ENCODE data around the gene SLC1A2. TPM values are rescaled to one million over a fixed set of nuclear protein-coding genes. Genes with fewer than 3 reads are reported as not detected.
"Not testable (repeated sequence)": the region's sequence is repeated elsewhere in the genome, so short reads cannot be mapped to it uniquely, and the experiment has no call there.

SLC1A2 gene
- total RNA-seq, 2 donors from 2014 or later, result 1.3 to 3.3 TPM

- DNase-seq (no peak), ATAC-seq (peak in 1 of 2 donors; percentile 73)
- intact Hi-C loops (cut with DNase I), result no loop called here
Measured at GRCh38 chr11:35227576-35228327, 191.6 kb downstream of the SLC1A2 start.

GRCh38 chr11:35226756-35227155, 192.6 kb downstream of the SLC1A2 start:
- ATAC-seq; intact Hi-C loops (cut with DNase I); DNase-seq: not testable (repeated sequence)

GRCh38 chr11:35225946-35226520, 193.3 kb downstream of the SLC1A2 start:
- intact Hi-C loops (cut with DNase I), result no loop called here
- no peak for DNase-seq
- ATAC-seq, result no peak

- intact Hi-C loops (cut with DNase I), result no loop called here
- DNase-seq, result no peak
- ATAC-seq, result no peak
Measured at GRCh38 chr11:35223991-35224390, 195.4 kb downstream of the SLC1A2 start.

GRCh38 chr11:35223371-35223796, 196.0 kb downstream of the SLC1A2 start:
- no peak for DNase-seq
- peak in 1 of 2 donors; percentile 41 for ATAC-seq
- intact Hi-C loops (cut with DNase I), result no loop called here

GRCh38 chr11:35218956-35219355, 200.4 kb downstream of the SLC1A2 start:
- DNase-seq, result no peak
- no peak for ATAC-seq
- intact Hi-C loops (cut with DNase I), result no loop called here

GRCh38 chr11:35216962-35217678, 202.2 kb downstream of the SLC1A2 start:
- intact Hi-C loops (cut with DNase I), result no loop called here
- ATAC-seq (no peak), DNase-seq (no peak)

- intact Hi-C loops (cut with DNase I), result no loop called here
Measured at GRCh38 chr11:35215945-35216344, 203.4 kb downstream of the SLC1A2 start.

GRCh38 chr11:35214792-35215193, 204.6 kb downstream of the SLC1A2 start:
- peak in 1 of 2 donors; percentile 75 for ATAC-seq
- intact Hi-C loops (cut with DNase I), result no loop called here

More at GRCh38 chr11:35215945-35216344, 203.4 kb downstream of the SLC1A2 start:
- DNase-seq (no peak), ATAC-seq (no peak)

GRCh38 chr11:35214226-35214770, 205.1 kb downstream of the SLC1A2 start:
- intact Hi-C loops (cut with DNase I), result no loop called here
- DNase-seq, result no peak
- no peak for ATAC-seq

More at GRCh38 chr11:35214792-35215193, 204.6 kb downstream of the SLC1A2 start:
- DNase-seq, result no peak

GRCh38 chr11:35211952-35212351, 207.4 kb downstream of the SLC1A2 start:
- ATAC-seq (peak in 1 of 2 donors; percentile 20), DNase-seq (no peak)
- intact Hi-C loops (cut with DNase I), result no loop called here

GRCh38 chr11:35210876-35211546, 208.3 kb downstream of the SLC1A2 start:
- no peak for DNase-seq
- no peak for ATAC-seq
- intact Hi-C loops (cut with DNase I), result no loop called here

- ATAC-seq (no peak), DNase-seq (no peak)
- intact Hi-C loops (cut with DNase I), result no loop called here
Measured at GRCh38 chr11:35208795-35209194, 210.6 kb downstream of the SLC1A2 start.

- intact Hi-C loops (cut with DNase I), result no loop called here
- no peak for DNase-seq
- no peak for ATAC-seq
Measured at GRCh38 chr11:35207471-35208403, 211.6 kb downstream of the SLC1A2 start.

- intact Hi-C loops (cut with DNase I), result no loop called here
Measured at GRCh38 chr11:35206616-35207015, 212.7 kb downstream of the SLC1A2 start.

GRCh38 chr11:35204614-35205013, 214.7 kb downstream of the SLC1A2 start:
- no peak for DNase-seq
- intact Hi-C loops (cut with DNase I), result no loop called here
- ATAC-seq, result no peak

More at GRCh38 chr11:35206616-35207015, 212.7 kb downstream of the SLC1A2 start:
- DNase-seq, result no peak
- ATAC-seq, result no peak

All from left cardiac atrium (tissue), 4 donors.